Osteoblast (primary cell): ENCODE data around the gene AFDN. TPM values are rescaled to one million over a fixed set of nuclear protein-coding genes. Genes with fewer than 3 reads are reported as not detected.

Experiments used
- DNase-seq: peaks from one replicate; pipeline ENCODE4 v3.0.0; 2011; ENCODE audit warnings: low spot score, mixed read lengths; ENCODE audit not compliant: insufficient read length; ENCODE audit errors: missing footprints
- H2AFZ ChIP-seq: 2 replicates; pipeline ENCODE4 v1.6.0; 2011; ENCODE audit warnings: mild to moderate bottlenecking, low read length
- H3K27ac ChIP-seq: 2 replicates; pipeline ENCODE4 v1.5.1; 2011; ENCODE audit warnings: mild to moderate bottlenecking, low read depth, low read length, moderate library complexity
- H3K27me3 ChIP-seq: 2 replicates; pipeline ENCODE4 v1.6.0; 2012; ENCODE audit warnings: mild to moderate bottlenecking, control low read depth, inconsistent platforms, low read length, moderate library complexity; ENCODE audit not compliant: insufficient read depth
- H3K36me3 ChIP-seq: 2 replicates; pipeline ENCODE4 v1.5.1; 2011; ENCODE audit warnings: mild to moderate bottlenecking, low read length, control low read depth, moderate library complexity; ENCODE audit not compliant: insufficient read depth
- H3K4me1 ChIP-seq: 2 replicates; pipeline ENCODE4 v1.5.1; 2011; ENCODE audit warnings: mild to moderate bottlenecking, low read length, control low read depth, moderate library complexity; ENCODE audit not compliant: insufficient read depth
- H3K4me2 ChIP-seq: 2 replicates; pipeline ENCODE4 v1.6.0; 2011; ENCODE audit warnings: mild to moderate bottlenecking, low read length; ENCODE audit not compliant: insufficient read depth
- H3K4me3 ChIP-seq: fragments of 200-600 bp; sonication (generic); 3 replicates; pipeline ENCODE4 v1.5.1; 2012; ENCODE audit warnings: mild to moderate bottlenecking, low read length, inconsistent platforms; ENCODE audit not compliant: insufficient read depth
- H3K79me2 ChIP-seq: 2 replicates; pipeline ENCODE4 v1.6.0; 2012; ENCODE audit warnings: mild to moderate bottlenecking, low read length, control low read depth, inconsistent platforms; ENCODE audit not compliant: insufficient read depth
- H3K9me3 ChIP-seq: 2 replicates; pipeline ENCODE4 v1.5.1; 2011; ENCODE audit warnings: low read depth, low read length, control low read depth
- H4K20me1 ChIP-seq: 2 replicates; pipeline ENCODE4 v1.6.0; 2012; ENCODE audit warnings: mild to moderate bottlenecking, low read length, control low read depth; ENCODE audit not compliant: insufficient read depth
- total RNA-seq: library from RNA; depleted of rRNA; stranded (reverse); fragments of >200 nt; gene quantifications from 2 replicates; pipeline ENCODE4 v1.2.3, GENCODE V29; 2012
- TF ChIP-seq, protein P1 (sequence below): IDR thresholded peaks from 2 replicates; pipeline ENCODE4 v1.5.1; 2011; ENCODE audit warnings: mild to moderate bottlenecking, low read depth, low read length, moderate library complexity; ENCODE audit errors: extremely low read depth

Gene AFDN
- total RNA-seq, 1 donor: 52.5 TPM

DNA sequence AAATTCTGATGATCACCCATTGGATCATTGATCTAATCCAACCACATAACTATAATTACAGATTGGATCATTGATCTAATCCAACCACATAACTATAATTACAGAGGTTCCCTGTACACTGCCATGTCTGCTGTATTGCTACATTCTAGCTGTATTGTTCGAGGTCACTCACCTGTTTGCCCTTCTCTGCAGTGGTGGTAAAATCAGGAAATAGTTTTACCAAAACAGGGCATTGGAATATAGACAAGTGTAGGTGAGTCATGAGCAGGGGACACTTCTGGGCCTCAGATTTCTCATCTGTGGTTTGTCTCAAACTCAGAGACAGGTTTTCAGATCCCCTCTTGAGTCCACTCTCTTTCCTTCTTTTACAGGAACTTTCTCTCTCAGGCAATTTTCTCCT is 9.0 kb upstream of the AFDN start:
- Histone ChIP-seq H3K9me3 (no peaks in the 10 kb centered on the region), H3K4me3 (no peak overlapping the region)
- TF ChIP-seq, protein P1, sequence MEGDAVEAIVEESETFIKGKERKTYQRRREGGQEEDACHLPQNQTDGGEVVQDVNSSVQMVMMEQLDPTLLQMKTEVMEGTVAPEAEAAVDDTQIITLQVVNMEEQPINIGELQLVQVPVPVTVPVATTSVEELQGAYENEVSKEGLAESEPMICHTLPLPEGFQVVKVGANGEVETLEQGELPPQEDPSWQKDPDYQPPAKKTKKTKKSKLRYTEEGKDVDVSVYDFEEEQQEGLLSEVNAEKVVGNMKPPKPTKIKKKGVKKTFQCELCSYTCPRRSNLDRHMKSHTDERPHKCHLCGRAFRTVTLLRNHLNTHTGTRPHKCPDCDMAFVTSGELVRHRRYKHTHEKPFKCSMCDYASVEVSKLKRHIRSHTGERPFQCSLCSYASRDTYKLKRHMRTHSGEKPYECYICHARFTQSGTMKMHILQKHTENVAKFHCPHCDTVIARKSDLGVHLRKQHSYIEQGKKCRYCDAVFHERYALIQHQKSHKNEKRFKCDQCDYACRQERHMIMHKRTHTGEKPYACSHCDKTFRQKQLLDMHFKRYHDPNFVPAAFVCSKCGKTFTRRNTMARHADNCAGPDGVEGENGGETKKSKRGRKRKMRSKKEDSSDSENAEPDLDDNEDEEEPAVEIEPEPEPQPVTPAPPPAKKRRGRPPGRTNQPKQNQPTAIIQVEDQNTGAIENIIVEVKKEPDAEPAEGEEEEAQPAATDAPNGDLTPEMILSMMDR: no peak

DNA sequence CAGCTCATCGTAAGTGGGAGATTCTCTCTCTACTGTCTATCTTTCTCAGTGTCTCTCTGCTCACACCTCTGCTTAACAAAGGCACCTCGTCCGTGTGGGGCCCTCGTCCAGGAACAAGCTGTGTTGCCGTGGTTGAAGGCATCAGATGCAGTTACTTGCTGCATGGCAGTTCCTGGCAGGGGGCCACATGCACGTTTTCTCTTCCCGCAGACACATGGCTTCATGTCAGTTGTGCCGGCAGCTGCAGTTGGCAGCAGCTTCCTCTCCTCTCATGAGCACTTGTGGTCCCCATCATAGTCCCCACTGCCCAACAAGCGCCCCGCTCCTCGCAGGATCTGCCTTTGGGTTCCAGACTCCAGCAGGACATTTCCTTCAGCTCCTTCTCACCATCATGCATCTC is 7.1 kb upstream of the AFDN start:
- Histone ChIP-seq H3K4me2 (no peak overlapping the region), H3K36me3 (no peaks in the 10 kb centered on the region), H3K9me3 (no peaks in the 10 kb centered on the region), H3K4me3 (no peak overlapping the region), H4K20me1 (no peaks in the 10 kb centered on the region), H3K27ac (no peak overlapping the region), H3K27me3 (no peaks in the 10 kb centered on the region), H3K79me2 (no peaks in the 10 kb centered on the region), H2AFZ (no peak overlapping the region), H3K4me1 (no peaks in the 10 kb centered on the region)
- no peak for DNase-seq
- TF ChIP-seq, protein P1: no peak

More for the DNA sequence above, 9.0 kb upstream of the AFDN start:
- Histone ChIP-seq H2AFZ (no peak overlapping the region), H3K36me3 (no peaks in the 10 kb centered on the region), H3K27ac (no peak overlapping the region), H3K4me2 (no peak overlapping the region), H4K20me1 (no peaks in the 10 kb centered on the region), H3K27me3 (no peaks in the 10 kb centered on the region), H3K4me1 (no peaks in the 10 kb centered on the region), H3K79me2 (no peaks in the 10 kb centered on the region)
- no peak for DNase-seq

DNA sequence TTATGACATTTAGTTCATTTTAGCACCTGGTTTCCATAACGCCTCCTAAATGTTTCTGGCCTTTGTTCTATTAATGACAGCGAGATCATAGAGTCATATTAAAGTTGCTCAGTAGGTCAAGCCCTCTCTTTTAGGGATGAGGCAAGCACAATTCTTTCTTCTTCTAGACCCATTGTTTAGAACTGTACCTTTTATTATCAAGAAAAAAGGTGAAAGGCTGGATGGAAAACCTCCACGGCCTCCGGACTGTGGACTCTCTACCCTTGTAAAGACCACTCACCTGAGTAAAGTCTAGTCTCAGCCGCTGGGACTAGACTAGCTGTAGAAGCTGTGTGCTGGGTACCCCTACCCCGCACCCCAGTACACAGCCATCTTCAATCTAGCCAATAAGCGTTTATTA is 6.0 kb upstream of the AFDN start:
- H2AFZ ChIP-seq: no peak overlapping the region
- no peaks in the 10 kb centered on the region for H3K36me3 ChIP-seq
- no peaks in the 10 kb centered on the region for H4K20me1 ChIP-seq
- H3K4me2 ChIP-seq: no peak overlapping the region
- H3K27me3 ChIP-seq: no peaks in the 10 kb centered on the region
- peak; percentile 87 for DNase-seq
- H3K79me2 ChIP-seq: no peaks in the 10 kb centered on the region
- H3K4me3 ChIP-seq: no peak overlapping the region
- no peak overlapping the region for H3K27ac ChIP-seq
- H3K4me1 ChIP-seq: peaks cover 7% of the 10 kb centered on the region
- TF ChIP-seq, protein P1: no peak
- no peaks in the 10 kb centered on the region for H3K9me3 ChIP-seq

DNA sequence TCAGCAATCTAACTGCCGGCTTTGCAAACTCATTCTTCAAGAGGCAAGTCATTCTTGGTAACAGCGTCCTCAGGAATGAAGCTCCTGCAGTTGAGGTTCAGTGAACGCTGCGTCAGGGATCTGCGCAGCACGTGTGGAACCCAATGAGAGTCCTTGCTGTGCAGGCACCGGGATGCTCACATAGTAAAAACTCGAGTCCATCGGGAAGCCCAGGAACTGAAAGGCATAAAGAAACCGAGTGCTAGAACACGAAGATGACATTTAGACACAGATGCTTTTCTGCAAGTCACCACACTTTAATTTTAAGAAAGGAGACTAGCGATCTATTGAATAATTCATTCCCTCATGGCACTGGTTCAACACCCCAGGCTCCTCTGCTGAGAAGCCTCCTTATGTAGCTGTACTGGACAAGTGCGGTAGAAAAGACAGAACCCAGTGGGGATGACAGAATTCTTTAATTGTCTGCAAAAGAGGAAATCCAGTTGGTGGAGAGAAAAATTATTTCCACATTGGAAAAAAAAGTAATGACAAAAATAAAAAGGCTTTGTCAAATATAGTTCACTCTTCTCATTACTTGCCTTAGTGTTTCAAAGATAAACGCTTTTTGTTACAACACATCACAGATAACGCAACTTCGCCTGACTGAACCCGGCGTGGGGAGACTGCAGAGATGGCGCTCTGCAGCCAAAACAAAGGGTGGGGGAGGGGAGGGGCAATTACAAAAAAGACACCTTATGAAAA is 1.9 kb upstream of the AFDN start:
- Histone ChIP-seq H2AFZ (no peak overlapping the region), H3K4me2 (peak overlapping the region; percentile 95), H3K79me2 (peaks cover 18% of the 10 kb centered on the region), H3K27ac (no peak overlapping the region), H3K27me3 (no peaks in the 10 kb centered on the region), H3K9me3 (no peaks in the 10 kb centered on the region), H3K36me3 (no peaks in the 10 kb centered on the region), H3K4me3 (peak overlapping the region; percentile 92), H3K4me1 (peaks cover 18% of the 10 kb centered on the region), H4K20me1 (peaks cover 9% of the 10 kb centered on the region)
- TF ChIP-seq, protein P1: no peak
- peak; percentile 90 for DNase-seq
